Kidney epithelial cell (primary cell): ENCODE measurements around the gene CTBP2. TPM values are rescaled to one million over a fixed set of nuclear protein-coding genes. Genes with fewer than 3 reads are reported as not detected.

ENCODE experiments used
- DNase-seq: peaks from one replicate; pipeline ENCODE4 v3.0.0-alpha.2; 2010; ENCODE audit warnings: low read depth
- H3K27me3 ChIP-seq: 2 replicates; pipeline ENCODE4 v1.6.0; 2011; ENCODE audit warnings: low read length; ENCODE audit not compliant: control insufficient read depth, insufficient read depth
- H3K36me3 ChIP-seq: 2 replicates; pipeline ENCODE4 v1.5.1; 2011; ENCODE audit warnings: low read length; ENCODE audit not compliant: control insufficient read depth, insufficient read depth
- H3K4me3 ChIP-seq: 2 replicates; pipeline ENCODE4 v1.5.1; 2011; ENCODE audit warnings: low read depth, mild to moderate bottlenecking, control low read depth, low read length
- total RNA-seq: library from RNA; depleted of rRNA; stranded (reverse); fragments of >200 nt; gene quantifications from 2 replicates; pipeline ENCODE4 v1.2.3, GENCODE V29; 2015
- TF ChIP-seq, protein P1 (sequence below): IDR thresholded peaks from 2 replicates; pipeline ENCODE4 v1.5.1; 2011; ENCODE audit warnings: mild to moderate bottlenecking, moderate library complexity, low read length, control low read depth, inconsistent platforms; ENCODE audit not compliant: insufficient read depth, poor library complexity, severe bottlenecking

CTBP2 gene
- total RNA-seq, 1 donor from 2014 or later: 136 TPM

- Histone ChIP-seq H3K4me3 (no peak overlapping the region), H3K36me3 (no peaks in the 10 kb centered on the region), H3K27me3 (no peaks in the 10 kb centered on the region)
- TF ChIP-seq, protein P1, sequence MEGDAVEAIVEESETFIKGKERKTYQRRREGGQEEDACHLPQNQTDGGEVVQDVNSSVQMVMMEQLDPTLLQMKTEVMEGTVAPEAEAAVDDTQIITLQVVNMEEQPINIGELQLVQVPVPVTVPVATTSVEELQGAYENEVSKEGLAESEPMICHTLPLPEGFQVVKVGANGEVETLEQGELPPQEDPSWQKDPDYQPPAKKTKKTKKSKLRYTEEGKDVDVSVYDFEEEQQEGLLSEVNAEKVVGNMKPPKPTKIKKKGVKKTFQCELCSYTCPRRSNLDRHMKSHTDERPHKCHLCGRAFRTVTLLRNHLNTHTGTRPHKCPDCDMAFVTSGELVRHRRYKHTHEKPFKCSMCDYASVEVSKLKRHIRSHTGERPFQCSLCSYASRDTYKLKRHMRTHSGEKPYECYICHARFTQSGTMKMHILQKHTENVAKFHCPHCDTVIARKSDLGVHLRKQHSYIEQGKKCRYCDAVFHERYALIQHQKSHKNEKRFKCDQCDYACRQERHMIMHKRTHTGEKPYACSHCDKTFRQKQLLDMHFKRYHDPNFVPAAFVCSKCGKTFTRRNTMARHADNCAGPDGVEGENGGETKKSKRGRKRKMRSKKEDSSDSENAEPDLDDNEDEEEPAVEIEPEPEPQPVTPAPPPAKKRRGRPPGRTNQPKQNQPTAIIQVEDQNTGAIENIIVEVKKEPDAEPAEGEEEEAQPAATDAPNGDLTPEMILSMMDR: peak; percentile 5
- DNase-seq: peak; percentile 81
Measured at GRCh38 chr10:125146791-125147579, 13.4 kb downstream of the CTBP2 start.

- Histone ChIP-seq H3K27me3 (no peaks in the 10 kb centered on the region), H3K36me3 (no peaks in the 10 kb centered on the region), H3K4me3 (no peak overlapping the region)
- TF ChIP-seq, protein P1: no peak
- DNase-seq: no peak
Measured at GRCh38 chr10:125145636-125146035, 14.7 kb downstream of the CTBP2 start.

- DNase-seq: no peak
Measured at GRCh38 chr10:125144693-125145623, 15.4 kb downstream of the CTBP2 start.

DNA sequence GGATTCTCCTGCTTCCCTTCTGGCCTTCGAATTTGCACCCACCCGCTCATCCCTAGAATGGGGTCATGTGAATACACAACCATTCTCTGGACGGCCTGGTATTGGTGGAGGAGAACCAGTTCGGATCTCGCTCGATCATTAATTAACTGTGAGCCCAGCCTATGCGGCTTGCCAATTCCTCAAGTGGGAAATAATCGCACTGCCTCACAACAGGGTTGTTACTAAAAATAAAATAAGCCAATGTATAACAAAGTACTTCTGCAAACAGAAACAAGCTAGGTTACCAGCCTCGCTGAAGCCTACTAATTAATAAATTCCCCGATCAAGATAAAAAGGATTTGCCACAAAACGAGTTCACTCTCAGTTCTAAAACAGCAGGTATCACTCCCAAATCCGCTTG, 16.2 kb downstream of the CTBP2 start:
- Histone ChIP-seq H3K27me3 (no peaks in the 10 kb centered on the region), H3K36me3 (no peaks in the 10 kb centered on the region), H3K4me3 (no peak overlapping the region)
- TF ChIP-seq, protein P1: no peak
- no peak for DNase-seq

More at GRCh38 chr10:125144693-125145623, 15.4 kb downstream of the CTBP2 start:
- TF ChIP-seq, protein P1: peak; percentile 51
- Histone ChIP-seq H3K27me3 (no peaks in the 10 kb centered on the region), H3K36me3 (no peaks in the 10 kb centered on the region), H3K4me3 (no peak overlapping the region)

DNA sequence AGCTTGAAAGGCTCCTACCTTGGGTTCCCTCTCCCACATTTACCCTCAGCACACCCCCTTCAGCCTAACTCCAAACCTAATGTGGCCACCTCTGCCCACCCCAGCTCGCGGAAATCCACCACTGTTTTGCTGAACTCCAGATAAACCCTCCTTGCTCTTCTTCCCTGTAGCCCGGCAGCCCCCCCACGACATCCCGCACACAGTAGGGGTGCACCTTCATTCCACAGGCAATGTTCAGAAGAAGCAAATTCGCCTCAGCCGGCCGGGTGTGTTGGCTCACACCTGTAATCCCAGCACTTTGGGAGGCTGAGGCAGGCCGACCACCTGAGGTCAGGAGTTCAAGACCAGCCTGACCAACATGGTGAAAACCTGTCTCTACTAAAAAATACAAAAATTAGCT, 17.4 kb downstream of the CTBP2 start:
- Histone ChIP-seq H3K4me3 (no peak overlapping the region), H3K27me3 (no peaks in the 10 kb centered on the region), H3K36me3 (peaks cover 3% of the 10 kb centered on the region)
- no peak for DNase-seq
- TF ChIP-seq, protein P1: no peak
